HepG2 (cell line): ENCODE data around the gene MRGPRG. TPM values are rescaled to one million over a fixed set of nuclear protein-coding genes. Genes with fewer than 3 reads are reported as not detected.

Experiments used
- ATAC-seq: fragments of 200-7000 bp; cut with Tn5 transposase; 3 replicates; pipeline ENCODE4 v1.9.1; 2020; ENCODE audit warnings: mild to moderate bottlenecking, moderate library complexity
- BruUV-seq: library from RNA; stranded (reverse); fragments of 400-500 nt; replicated peaks from 2 replicates; lab custom pipeline; 2021; lab: Mats Ljungman, UMichigan
- CTCF ChIA-PET: fragments of 300-600 bp; formaldehyde crosslinking; extraction: SDS; loops from one replicate; lab custom pipeline; 2021; ENCODE audit warnings: low total read pairs, inconsistent platforms, low intra/inter-chr PET ratio; lab: Yijun Ruan, JAX
- POLR2A ChIA-PET: fragments of 350-600 bp; sonication (Branson Sonifier 250); formaldehyde crosslinking; loops from one replicate; lab custom pipeline; 2020; ENCODE audit warnings: antibody characterized with exemption, inconsistent platforms; lab: Yijun Ruan, JAX
- DNase-seq: peaks from one replicate; pipeline ENCODE4 v3.0.0-alpha.2; 2015; ENCODE audit warnings: low spot score
- FAIRE-seq: peaks from 3 replicates; lab custom pipeline; 2011; peaks lifted over from hg19 to GRCh38; lab: Jason Lieb, UNC
- H2AFZ ChIP-seq: one replicate; pipeline ENCODE4 v1.6.1; 2011; ENCODE audit warnings: low read length, inconsistent platforms
- H3K27ac ChIP-seq: fragments of 300-600 bp; 3 replicates; pipeline ENCODE4 v1.8.0; 2011; ENCODE audit warnings: mixed run types, mild to moderate bottlenecking, mixed read lengths, low read length, inconsistent platforms; ENCODE audit not compliant: insufficient read depth; ENCODE audit errors: extremely low read length
- H3K27me3 ChIP-seq, 2 experiments: fragments of 200-600 bp in 1 of 2; 2 replicates in 1 of 2; 3 replicates in 1 of 2; pipeline versions ENCODE4 v1.6.0 to v1.8.0; 2011; ENCODE audit warnings: low read length in 2 of 2, mild to moderate bottlenecking in 2 of 2, moderate library complexity in 2 of 2, inconsistent platforms in 1 of 2; ENCODE audit not compliant: insufficient read depth in 2 of 2, control insufficient read depth in 1 of 2
- H3K36me3 ChIP-seq, 2 experiments: fragments of 200-600 bp in 1 of 2; replicated peaks in 1 of 2; 2 replicates in 1 of 2; 3 replicates in 1 of 2; pipeline versions ENCODE4 v1.5.1 to v1.8.0; 2011; ENCODE audit warnings: low read length in 2 of 2, inconsistent platforms in 1 of 2; ENCODE audit not compliant: insufficient read depth in 2 of 2, control insufficient read depth in 1 of 2
- H3K4me1 ChIP-seq: 2 replicates; pipeline ENCODE4 v1.5.1; 2012; ENCODE audit warnings: low read length, inconsistent platforms; ENCODE audit not compliant: insufficient read depth
- H3K4me2 ChIP-seq: 2 replicates; pipeline ENCODE4 v1.6.0; 2011; ENCODE audit warnings: low read depth, low read length, inconsistent platforms
- H3K4me3 ChIP-seq, 3 experiments: fragments of 200-600 bp in 1 of 3; sonication (generic), shearing (Covaris generic) in 1 of 3; replicated peaks in 1 of 3; 2 replicates each; pipeline ENCODE4 v1.5.1; 2011 to 2016; ENCODE audit warnings: low read length in 3 of 3, inconsistent platforms in 2 of 3, low read depth in 2 of 3, mild to moderate bottlenecking in 2 of 3, control low read depth in 1 of 3, mixed read lengths in 1 of 3; ENCODE audit not compliant: insufficient read depth in 1 of 3
- H3K79me2 ChIP-seq: one replicate; pipeline ENCODE4 v1.6.1; 2011; ENCODE audit warnings: low read length, inconsistent platforms; ENCODE audit not compliant: insufficient read depth
- H3K9ac ChIP-seq: 2 replicates; pipeline ENCODE4 v1.6.0; 2011; ENCODE audit warnings: mild to moderate bottlenecking, low read depth, low read length, inconsistent platforms; ENCODE audit not compliant: insufficient read depth
- H3K9me3 ChIP-seq: 2 replicates; pipeline ENCODE4 v1.5.1; 2012; ENCODE audit warnings: mild to moderate bottlenecking, low read length
- H4K20me1 ChIP-seq: 2 replicates; pipeline ENCODE4 v1.6.0; 2011; ENCODE audit warnings: inconsistent platforms, mild to moderate bottlenecking, low read length, moderate library complexity; ENCODE audit not compliant: insufficient read depth
- KDM1A ChIP-seq: IDR thresholded peaks from 2 replicates; pipeline ENCODE4 v1.6.1; 2016; ENCODE audit warnings: missing compliant biosample characterization
- MAX ChIP-seq: IDR thresholded peaks from 2 replicates; pipeline ENCODE4 v1.6.1; 2012; ENCODE audit warnings: inconsistent platforms
- MNT ChIP-seq: fragments of 450-650 bp; IDR thresholded peaks from 2 replicates; pipeline ENCODE4 v1.6.1; 2016
- MXD4 ChIP-seq: IDR thresholded peaks from 2 replicates; pipeline ENCODE4 v1.6.1; 2016; ENCODE audit warnings: mild to moderate bottlenecking, missing biosample characterization, missing genetic modification reagents
- PCBP2 ChIP-seq: fragments of 200-400 bp; formaldehyde crosslinking; optimal IDR thresholded peaks from 2 replicates; pipeline ENCODE3; 2018; ENCODE audit warnings: low read length, low read depth; ENCODE audit not compliant: poor library complexity, severe bottlenecking
- SIX1 ChIP-seq: sonication (generic); formaldehyde crosslinking; IDR thresholded peaks from 2 replicates; pipeline ENCODE4 v1.4.0; 2020; ENCODE audit warnings: missing genetic modification reagents, borderline replicate concordance
- SNRNP70 ChIP-seq: fragments of 200-400 bp; formaldehyde crosslinking; IDR thresholded peaks from 2 replicates; pipeline ENCODE4 v1.6.1; 2017; ENCODE audit warnings: mild to moderate bottlenecking, low read depth, low read length, moderate library complexity
- ZFAT ChIP-seq: sonication (generic); formaldehyde crosslinking; conservative IDR thresholded peaks from 2 replicates; pipeline ENCODE4 v1.8.1; 2023; ENCODE audit warnings: missing genetic modification reagents, inconsistent platforms
- ZNF580 ChIP-seq: IDR thresholded peaks from 2 replicates; pipeline ENCODE4 v1.6.1; 2016; ENCODE audit warnings: low read depth, borderline replicate concordance
- ZNF597 ChIP-seq: sonication (generic); formaldehyde crosslinking; IDR thresholded peaks from 2 replicates; pipeline ENCODE4 v1.5.0; 2020; ENCODE audit warnings: missing genetic modification reagents
- WGBS: methylation state at CpG from one replicate; pipeline ENCODE4 v1.1.6; 2017; ENCODE audit warnings: low lambda C conversion rate; 5-methylcytosine and 5-hydroxymethylcytosine counted together
- in situ Hi-C: cut with HindIII; loops from 2 replicates; pipeline ENCODE4 v1.10.0; 2017; ENCODE audit warnings: low pct_unique_long_range_greater_than_20kb; ENCODE audit not compliant: extremely low pct_ligation_motif_present
- intact Hi-C: fragments of 100-400 bp; cut with micrococcal nuclease; formaldehyde crosslinking; loops from one replicate; pipeline ENCODE4 v1.10.0; 2022; ENCODE audit not compliant: unreplicated experiment
- polyA plus RNA-seq, 8 experiments: library from polyadenylated mRNA; depleted of rRNA in 3 of 8; stranded (reverse) in 7 of 8; unstranded in 1 of 8; fragments of >200 nt; fragmentation: Illumina TruSeq in 4 of 8; extraction: Trizol in 4 of 8; gene quantifications; 2 replicates each; pipeline versions ENCODE4 v1.2.1 to v1.2.3, GENCODE V29; 2011 to 2016; ENCODE audit warnings: low read depth in 4 of 8, missing spikeins in 1 of 8, mixed read lengths in 1 of 8; ENCODE audit not compliant: insufficient read depth in 1 of 8
- total RNA-seq, 5 experiments: library from RNA; depleted of rRNA; stranded (reverse); fragments of >200 nt; fragmentation: Illumina TruSeq; extraction: Trizol; gene quantifications; 2 replicates each; pipeline ENCODE4 v1.2.3, GENCODE V29; 2016; ENCODE audit warnings: low read depth in 1 of 5

MRGPRG gene
- total and polyA plus RNA-seq, 2 of the 13 experiments (the other 11 are each of a cell fraction or from before 2014, with no cell fraction given): not detected

GRCh38 chr11:3215346-3216026 lies 3.1 kb downstream of the MRGPRG start:
- H3K36me3 ChIP-seq: no peaks in the 10 kb centered on the region
- no peaks in the 10 kb centered on the region for H4K20me1 ChIP-seq
- POLR2A ChIA-PET: no interaction called here
- ATAC-seq: no peak
- TF ChIP-seq ZNF597 (CRISPR knock-in tag) (no peak), MNT (no peak), ZFAT (CRISPR knock-in tag) (no peak), ZNF580 (CRISPR knock-in tag) (no peak), MXD4 (CRISPR knock-in tag) (no peak), KDM1A (no peak), MAX (no peak), SNRNP70 (no peak), SIX1 (CRISPR knock-in tag) (no peak), PCBP2 (no peak)
- TF ChIP-seq, all 625 proteins: peak for 0
- H3K4me3 ChIP-seq: no peak overlapping the region
- no peak overlapping the region for H3K4me2 ChIP-seq
- peaks cover 5 to 39% of the 10 kb centered on the region in 2 experiments; a peak in 4 of 5 replicates for H3K27me3 ChIP-seq
- H2AFZ ChIP-seq: no peak overlapping the region
- in situ Hi-C loops (loop anchor here (10.0 kb wide), 2 partner anchors 111 to 181 kb away; no protein-coding TSS in a partner anchor), intact Hi-C loops (loop anchor here (10.0 kb wide), 1 partner anchor 101 kb away; no protein-coding TSS in a partner anchor)
- H3K9me3 ChIP-seq: no peaks in the 10 kb centered on the region
- CTCF ChIA-PET: no interaction called here
- FAIRE-seq (no peak), DNase-seq (no peak)
- BruUV-seq: no TSS peak
- H3K79me2 ChIP-seq: no peaks in the 10 kb centered on the region
- WGBS: 2% methylated on average over 7 of the region's 17 CpGs
- no peak overlapping the region for H3K27ac ChIP-seq
- H3K4me1 ChIP-seq: no peaks in the 10 kb centered on the region
- H3K9ac ChIP-seq: no peak overlapping the region
